NCI-H2029 treated with DMSO at 0.1 percent for 48 hours (cell line): Measurements from ENCODE around the gene ADGRF1.
"Not testable (repeated sequence)": the region's sequence is repeated elsewhere in the genome, so short reads cannot be mapped to it uniquely, and the experiment has no call there.

Experiments used
- DNase-seq: peaks from one replicate; lab custom pipeline; 2025; lab: John Stamatoyannopoulos, UW

ADGRF1 gene

DNA sequence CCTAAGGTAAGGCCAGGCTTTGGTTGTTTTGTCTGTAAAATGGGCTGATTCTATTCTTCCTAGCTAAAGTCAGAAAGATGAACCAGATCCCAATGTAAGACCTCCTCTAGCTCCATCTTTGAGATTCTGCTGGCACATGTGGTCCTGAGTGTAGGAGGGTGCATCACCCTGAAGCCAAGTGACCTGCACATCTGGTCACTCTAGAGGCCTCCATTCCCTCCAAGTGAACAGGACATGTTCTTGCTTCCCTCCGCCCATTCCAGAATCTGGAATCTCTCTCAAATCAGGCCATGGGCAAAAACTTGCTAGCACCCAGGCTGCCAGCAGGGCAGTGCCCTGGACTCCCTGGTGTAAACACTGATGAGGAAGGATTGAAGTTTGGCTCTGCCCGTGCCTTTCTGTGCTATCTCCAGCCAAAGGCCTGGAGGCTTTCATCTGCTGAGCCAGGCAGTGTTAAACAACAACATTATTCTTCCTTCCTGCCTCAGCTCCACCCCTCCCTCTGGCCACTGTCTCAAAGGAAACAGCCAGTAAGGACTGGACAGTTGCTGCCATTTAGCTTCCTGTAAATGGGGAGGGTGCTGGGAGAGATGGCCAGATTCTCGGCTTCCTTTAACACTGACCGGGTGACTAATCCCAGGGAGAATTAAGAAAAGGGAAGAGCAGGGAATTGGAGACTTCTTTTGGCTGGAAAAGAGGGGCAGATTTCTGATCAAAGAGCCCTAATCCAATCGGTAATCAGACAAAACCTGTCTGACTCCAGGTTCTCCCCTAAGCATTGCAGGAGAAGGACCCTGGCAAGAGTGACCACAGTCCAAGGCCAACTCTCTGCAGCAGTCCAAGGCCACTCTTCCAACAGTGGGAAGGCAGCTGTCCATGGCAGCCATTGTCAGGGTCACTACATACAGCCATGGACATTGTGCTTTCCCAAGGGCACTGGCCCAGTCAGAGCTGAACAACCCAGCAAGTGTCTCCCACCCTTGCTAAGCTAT is 19.5 kb upstream of the ADGRF1 start:
- DNase-seq: no peak

DNA sequence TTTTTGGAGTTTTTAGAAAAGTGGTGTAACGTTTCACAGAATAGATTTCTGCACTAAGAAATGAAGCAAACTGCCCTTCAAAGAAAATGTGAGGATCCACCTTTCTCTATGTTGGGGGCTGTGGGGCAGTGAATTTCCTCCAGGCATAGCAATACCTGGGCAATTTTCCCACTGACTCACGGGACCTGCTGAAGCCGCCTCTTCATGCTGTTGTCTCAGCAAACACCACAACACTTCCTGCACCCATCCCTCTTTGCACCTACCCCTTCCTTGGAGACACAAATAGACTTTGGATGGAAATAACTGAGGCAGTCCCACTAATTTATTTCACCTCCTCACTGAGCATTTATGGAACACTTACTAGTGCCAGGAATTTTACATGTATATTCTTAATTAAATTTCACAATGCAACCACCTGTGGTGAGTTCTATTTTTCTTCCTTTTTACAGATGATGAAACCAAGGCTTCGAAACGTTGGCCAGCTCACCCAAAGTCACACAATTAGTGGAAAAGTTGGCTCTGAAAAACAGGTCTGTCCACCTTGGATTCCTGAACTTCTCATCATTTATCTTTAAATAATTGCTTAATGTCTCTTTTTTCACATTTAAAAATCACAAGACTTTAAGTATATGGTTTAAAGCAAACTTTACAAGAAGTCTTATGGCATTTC is 17.2 kb upstream of the ADGRF1 start:
- DNase-seq: peak; percentile 6

DNA sequence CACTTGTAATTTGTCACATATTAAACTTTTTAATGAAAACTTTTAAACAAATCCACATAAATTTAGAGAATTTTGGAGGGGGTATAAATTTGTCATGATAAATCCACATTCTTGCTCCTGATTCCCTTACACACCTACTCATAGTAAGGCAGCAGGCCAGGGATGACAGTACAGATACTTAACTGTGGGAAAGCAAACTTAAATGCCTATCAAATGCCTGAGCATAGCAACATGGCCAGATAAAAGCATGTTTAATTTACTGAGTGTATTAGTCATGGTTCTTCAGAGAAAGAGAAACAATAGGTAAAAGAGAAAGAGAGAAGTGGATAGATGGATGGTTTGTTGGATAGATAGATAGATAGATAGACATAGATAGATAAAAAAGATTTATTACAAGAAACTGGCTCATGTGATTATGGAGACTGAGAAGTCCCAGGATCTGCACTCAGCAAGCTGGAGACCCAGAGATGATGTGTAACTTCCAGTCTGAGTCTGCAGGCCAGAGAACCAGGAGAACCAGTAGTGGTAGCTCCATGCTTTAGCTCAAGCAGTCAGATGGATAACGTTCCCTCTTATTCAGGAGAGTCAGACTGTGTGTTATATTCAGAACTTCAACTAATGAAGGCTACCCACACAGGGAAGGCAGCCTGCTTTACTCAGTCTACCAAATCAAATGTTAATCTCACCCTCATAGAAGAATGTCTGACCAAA is 15.9 kb upstream of the ADGRF1 start:
- DNase-seq: peak; percentile 52

DNA sequence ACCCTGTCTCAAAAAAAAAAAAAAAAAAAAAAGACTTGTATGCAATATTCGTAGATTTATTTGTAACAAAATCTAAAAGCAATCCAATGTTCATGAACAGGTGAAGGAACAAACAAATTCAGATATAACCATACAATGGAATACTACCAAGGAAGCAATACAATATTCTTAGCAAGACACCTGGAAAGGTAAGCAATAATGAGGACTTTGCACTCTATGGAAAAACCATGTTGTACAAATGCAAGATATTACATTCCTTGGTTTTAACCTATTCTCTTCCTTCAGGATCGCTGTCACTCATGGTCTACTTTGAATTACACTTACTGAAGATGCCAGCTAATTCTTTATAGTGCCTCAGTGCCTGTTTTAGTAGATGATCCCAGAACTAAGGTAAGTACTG is 14.7 kb upstream of the ADGRF1 start:
- no peak for DNase-seq

DNA sequence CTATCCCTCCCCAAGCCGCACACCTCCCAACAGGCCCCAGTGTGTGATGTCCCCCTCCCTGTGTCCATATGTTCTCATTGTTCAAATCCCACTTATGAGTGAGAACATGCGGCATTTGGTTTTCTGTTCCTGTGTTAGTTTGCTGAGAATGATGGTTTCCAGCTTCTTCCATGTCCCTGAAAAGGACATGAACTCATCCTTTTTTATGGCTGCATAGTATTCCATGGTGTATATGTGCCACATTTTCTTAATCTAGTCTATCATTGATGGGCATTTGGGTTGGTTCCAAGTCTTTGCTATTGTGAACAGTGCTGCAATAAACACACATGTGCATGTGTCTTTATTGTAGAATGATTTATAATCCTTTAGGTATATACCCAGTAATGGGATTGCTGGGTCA is 12.2 kb upstream of the ADGRF1 start:
- DNase-seq: not testable (repeated sequence)

DNA sequence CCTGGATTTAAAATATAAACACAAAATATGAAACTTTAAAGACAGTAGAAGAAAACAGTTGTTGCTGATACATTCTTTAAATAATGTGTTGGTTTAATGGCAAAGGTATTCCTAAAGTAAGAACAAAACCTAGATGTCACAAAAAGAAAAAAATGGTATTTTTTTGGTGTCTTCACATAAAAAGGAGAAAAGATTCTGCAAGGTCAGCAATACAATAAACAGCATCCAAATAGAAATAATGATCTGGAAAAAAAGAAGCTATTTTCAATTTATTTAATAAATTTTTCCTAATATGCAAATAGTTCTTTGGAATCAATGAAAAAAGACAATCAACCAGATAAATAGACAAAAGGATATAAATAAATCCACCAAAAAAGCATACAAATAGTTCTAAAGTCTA is 6.5 kb upstream of the ADGRF1 start:
- DNase-seq: no peak

DNA sequence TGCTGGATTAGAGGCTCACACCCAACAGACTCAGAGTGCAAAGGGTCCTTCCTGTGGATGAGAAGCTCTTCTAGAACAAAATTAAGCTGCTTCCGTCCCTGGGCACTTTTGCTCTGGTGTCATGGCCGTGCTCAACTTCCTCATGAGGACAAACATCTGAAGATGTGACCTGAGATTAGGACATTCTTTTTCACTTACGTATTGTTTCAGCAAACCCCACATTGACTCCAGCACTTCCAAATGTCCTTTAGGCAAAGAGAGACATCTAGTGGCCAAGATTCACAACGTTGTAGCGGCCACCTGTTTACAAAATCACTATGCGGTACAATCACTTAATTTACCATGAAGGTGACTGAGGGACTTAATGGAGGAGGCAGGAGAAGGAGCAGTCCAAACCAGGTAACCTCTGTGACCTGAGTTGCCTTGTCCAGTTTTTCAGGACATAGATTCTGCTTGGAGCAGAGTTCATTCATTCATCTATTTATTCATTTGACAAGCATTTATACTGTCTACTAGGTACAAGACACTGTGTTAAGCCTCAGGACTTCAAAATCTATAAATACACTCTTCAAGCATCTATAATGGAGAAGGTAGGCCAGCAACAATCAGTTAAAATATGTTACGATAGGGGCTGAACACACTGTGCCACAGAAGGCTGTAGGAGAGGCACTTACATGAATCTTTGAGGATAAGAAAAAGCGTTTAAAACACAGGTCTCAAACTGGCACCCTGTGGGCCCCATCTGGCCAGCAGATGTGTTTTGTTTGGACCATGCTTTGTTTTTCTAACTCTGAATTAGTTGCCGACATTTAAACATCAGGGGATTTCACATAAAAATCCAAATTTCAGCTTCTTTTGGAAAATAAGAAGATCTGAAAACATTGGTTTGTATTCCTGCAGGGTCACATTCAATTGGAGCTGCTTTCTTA is 5.6 kb upstream of the ADGRF1 start:
- peak; percentile 89 for DNase-seq

DNA sequence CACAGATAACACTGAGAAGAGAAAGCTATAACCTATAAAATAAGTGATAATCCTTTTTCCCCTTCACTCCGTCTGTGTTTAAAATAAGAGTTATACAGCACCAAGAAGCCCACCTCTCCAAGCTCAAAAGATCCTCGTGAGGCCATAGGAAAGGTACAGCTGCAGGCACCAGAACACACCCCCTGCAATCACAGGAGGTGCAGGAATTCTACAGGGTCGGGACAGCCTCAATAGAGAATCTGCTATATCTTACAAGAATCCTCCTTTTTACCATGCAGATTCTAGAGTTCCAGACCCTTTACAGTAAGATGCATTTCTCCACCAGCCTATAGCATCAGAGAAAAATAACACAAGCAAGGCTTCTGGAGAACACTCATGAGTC is 5.0 kb upstream of the ADGRF1 start:
- no peak for DNase-seq

DNA sequence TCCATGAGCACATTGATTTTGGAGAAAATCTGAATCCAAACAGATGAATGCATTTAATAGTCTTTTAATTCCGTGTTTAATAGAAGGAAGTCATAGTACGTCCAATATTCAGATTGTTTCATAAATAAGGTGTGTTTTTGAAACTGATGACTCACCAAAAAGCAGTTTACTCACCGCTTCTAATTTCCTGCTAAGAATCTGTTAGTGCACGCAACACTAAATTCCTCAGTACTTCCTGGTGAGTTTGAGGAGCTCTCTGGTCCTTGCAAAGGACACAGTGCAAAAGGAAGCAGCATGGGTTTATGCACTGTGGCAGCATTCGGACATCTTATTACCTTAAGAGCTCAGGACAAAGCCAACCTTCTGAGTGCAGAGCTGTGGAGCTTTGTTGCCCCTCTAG is 2.3 kb upstream of the ADGRF1 start:
- no peak for DNase-seq

DNA sequence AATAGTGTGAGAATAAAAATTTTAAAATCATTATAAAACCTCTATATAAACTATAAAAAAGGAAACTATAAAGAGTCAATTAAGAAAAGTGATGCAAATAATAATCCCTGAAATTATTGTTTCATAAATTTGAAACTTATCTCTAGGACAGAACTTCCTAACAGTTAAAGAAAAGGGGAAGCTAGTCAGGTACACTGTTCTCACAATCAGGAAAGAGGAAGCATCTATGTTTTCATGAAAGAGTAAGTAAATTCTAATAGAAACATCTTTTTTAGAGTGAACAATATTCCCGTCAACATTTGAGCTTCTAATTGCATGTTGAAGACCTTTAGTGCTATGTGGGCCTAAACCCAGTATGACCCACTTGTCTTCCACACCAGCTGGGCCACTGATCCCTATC is 1.2 kb upstream of the ADGRF1 start:
- no peak for DNase-seq

DNA sequence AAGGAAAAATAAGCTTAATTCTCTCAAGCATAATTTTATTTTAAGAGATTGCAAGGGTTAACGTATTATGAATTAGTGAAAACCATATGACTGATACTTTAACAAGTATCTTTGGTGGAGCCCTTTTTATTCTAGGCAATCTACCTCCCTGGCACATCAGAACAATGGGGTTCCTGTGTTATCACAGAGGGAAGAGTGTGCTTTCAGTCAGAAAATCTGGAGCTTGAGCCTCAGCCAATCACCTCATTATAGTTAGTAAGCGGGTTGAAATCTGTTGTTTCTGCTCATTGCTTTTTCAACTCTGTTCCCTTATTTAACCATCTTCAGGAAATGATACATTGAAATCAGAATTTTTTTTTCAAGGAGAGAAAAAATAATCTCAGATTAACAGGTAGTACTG is 391 bp downstream of the ADGRF1 start:
- no peak for DNase-seq

DNA sequence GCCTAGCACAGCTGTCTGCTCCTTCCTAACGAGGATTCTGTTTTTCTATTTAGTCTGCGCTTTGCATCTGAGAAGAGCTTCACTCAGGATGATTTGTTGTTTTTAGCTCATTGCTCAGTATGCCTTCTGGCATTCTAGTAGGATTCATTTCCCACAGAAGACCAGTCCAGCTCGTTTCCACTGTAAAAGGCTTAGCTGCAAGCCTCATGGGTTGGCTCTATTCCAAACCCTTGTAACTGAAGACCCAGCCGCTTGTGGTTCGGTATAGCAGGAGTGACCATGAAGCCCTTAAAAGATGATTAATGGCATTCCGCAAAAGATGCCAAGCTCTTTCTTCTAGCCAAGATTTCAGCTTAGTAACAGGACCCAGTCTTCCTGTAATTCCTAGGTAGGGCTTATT is 7.2 kb downstream of the ADGRF1 start:
- DNase-seq: peak; percentile 93

DNA sequence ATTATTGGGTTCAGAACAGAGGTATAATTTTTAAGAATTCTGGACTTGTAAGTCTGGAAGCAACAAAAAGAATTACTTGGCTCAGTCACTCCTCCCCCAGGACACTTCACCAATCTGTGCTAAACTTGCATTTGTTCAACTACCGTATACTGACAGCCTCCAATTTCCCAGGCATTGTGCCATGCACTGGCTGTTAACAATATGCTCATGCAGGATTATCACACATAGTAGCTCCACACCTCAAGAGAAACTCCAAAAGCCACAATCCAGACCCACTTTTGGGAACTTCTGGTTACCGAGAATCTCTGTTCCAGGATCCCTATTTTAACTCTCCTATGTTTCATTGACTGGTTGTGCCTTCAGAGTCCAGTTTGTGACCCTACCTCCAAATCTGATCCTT is 7.7 kb downstream of the ADGRF1 start:
- no peak for DNase-seq

DNA sequence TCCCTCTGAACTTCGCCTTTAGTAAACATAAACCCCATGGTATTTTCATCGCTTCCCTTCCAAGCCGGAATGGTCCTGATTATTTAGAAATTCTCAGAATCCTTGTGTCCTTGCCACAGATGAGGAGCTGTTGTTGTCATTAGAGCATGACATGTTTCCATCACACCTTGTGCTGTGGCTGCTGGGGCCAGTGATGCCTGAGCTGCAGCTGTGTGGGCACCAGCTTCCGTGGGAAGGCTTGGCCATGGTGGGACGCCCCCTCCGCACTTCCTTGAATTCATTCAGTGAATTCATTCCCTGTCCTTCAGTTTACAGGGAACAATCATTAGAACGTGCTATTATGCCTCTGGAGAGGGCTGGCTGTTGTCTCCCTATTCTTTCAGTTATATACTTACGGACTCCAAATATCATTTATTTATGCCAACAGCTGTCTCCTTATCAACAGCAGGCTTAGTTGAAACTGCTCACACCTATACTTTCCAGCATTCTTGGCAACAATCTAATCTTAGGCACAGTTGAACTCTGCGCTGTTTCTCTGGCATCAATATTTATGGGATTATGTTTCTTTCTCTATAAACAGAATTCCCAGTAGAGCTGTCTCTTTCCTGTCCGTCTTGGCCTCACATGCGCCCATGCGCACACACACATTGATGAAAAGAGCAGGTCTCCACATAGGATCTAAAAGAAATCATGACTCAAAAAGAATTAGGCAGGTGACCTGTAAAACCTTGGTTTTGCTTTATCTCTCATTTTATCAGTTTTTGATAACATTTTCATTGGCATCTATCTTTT is 9.0 kb downstream of the ADGRF1 start:
- DNase-seq: no peak

DNA sequence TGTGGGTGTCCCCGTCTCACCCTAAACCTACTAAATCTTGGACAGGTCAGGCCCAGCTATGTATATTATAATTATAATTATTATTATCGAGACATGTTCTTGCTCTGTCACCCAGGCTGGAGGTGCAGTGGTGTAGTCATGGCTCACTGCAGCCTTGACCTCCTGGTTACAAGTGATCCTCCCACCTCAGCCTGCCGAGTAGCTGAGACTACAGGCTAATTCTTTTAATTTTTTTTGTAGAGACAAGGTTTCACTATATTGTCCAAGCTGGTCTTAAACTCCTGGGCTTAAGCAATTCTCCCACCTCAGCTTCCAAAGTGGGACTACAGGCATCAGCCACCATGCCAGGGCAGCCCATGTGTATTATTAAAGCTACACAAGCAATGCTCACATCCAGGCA is 10.5 kb downstream of the ADGRF1 start:
- DNase-seq: no peak

DNA sequence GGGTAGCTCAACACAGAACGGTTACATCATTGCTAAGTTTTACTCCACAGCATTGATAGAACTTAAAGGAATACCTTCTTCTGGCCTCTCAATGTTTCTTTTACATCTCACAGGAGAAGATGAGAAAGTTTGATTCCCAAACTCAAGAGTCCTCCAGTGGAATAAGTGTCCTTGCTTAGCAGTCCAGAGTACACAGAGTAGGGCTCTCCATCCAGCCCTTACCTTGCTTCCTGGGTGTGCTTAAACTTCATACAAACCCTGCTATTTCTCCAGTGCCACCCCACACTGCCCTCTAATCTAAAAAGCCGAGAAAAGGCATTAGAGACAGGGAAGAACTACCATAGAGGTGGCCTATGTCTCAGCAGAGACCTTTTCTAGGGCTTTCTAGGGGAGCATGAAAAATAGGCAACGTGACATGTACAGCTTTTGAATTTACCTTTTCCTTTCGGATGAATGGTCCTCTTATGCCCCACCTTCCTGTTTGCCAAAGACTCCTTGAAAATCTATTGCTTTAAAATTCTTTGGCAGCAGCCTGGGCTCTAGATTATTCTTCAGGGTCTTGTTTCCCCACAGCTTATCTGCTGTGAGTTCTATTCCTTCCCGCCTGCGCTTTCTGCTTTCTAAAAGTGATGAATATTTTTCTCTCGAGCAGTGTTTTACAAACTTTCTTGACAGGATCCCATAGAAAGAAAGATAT is 12.1 kb downstream of the ADGRF1 start:
- no peak for DNase-seq

DNA sequence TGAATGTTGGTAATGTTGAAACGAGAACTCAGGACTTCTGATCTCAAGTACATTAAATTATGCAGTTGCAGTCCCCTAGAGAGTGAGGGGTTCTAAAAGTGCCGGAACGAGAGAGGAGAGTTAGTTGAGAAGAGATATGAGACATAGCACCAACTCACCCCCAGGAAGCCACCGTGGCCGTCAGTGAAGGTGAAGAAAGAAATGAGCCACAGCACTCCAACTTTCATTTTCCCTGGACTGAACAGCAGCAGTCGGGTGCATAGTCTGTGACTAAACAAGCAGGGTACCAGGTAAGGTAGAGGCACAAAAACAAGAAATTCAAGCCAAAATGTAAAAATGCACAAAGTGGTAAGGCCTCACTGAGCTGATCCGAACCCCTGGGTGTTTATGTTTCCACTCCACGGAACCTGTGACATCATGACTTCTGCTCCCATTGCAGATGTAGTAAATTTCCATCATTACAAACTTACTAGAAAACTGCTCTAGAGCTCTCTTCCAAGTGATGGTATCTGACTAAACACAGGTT is 13.2 kb downstream of the ADGRF1 start:
- no peak for DNase-seq

DNA sequence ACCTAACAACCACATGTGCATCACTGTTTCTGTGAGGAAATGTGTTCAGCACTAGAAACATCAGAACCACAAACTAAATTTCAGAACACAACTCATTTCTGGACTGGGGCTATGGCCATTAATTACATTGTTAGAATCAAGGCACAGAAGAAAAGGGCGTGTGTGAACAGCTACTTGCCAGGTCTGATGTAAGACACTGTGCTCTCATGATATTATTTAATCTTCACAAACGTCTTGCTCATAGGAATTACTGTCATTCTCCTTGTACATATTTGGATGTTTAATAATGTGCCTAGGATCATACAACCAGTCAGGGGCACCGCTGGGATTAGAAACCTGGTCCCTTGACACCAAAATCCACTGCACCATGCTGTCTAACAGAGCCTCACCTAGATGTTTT is 14.8 kb downstream of the ADGRF1 start:
- no peak for DNase-seq

DNA sequence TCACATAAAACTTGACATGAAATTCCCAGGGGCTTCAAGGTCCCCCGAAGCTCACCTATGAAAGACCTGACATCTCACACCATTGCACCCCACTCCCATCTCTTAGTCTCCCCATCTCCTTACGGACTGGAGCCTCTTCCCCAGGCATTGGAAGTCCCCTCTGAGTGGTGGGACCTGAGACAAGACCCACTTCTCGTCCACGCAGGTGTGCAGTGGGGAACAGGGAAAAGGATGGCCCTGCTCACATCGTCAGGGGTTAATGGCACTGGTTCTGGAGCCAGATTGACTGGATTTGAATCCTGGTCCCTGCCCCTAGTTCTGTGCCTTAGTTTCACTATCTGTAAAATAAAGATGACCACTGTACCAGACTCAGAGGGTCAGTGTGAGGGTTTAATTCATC is 15.5 kb downstream of the ADGRF1 start:
- no peak for DNase-seq

DNA sequence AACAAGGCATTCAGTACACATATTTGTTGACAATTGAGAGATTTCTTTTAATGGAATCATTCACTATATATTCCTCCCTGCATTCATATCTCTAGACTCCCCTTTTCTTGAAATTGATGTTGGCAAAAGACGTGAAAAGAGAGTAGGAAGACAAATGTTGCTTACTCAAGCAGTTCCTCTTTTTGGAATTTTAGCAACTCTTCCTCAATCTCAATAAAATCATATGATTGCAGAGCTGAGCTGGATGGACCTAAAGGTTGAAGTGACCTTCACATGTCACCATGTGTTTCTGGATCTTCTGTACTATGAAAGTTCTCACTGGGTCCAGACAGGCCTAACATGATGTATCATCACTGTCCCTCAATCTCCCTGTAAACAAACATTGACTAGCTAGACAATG is 18.6 kb downstream of the ADGRF1 start:
- no peak for DNase-seq
